Kidney epithelial cell (primary cell): ENCODE data around the gene CHRNE. TPM values are rescaled to one million over a fixed set of nuclear protein-coding genes. Genes with fewer than 3 reads are reported as not detected.
A peak's percentile ranks its signal among the peaks of the same experiment; 100 is the strongest.

ENCODE experiments used
- DNase-seq: peaks from one replicate; pipeline ENCODE4 v3.0.0-alpha.2; 2010; ENCODE audit warnings: low read depth
- H3K27me3 ChIP-seq: 2 replicates; pipeline ENCODE4 v1.6.0; 2011; ENCODE audit warnings: low read length; ENCODE audit not compliant: control insufficient read depth, insufficient read depth
- H3K36me3 ChIP-seq: 2 replicates; pipeline ENCODE4 v1.5.1; 2011; ENCODE audit warnings: low read length; ENCODE audit not compliant: control insufficient read depth, insufficient read depth
- H3K4me3 ChIP-seq: 2 replicates; pipeline ENCODE4 v1.5.1; 2011; ENCODE audit warnings: low read depth, mild to moderate bottlenecking, control low read depth, low read length
- CTCF ChIP-seq: IDR thresholded peaks from 2 replicates; pipeline ENCODE4 v1.5.1; 2011; ENCODE audit warnings: mild to moderate bottlenecking, moderate library complexity, low read length, control low read depth, inconsistent platforms; ENCODE audit not compliant: insufficient read depth, poor library complexity, severe bottlenecking
- total RNA-seq: library from RNA; depleted of rRNA; stranded (reverse); fragments of >200 nt; gene quantifications from 2 replicates; pipeline ENCODE4 v1.2.3, GENCODE V29; 2015

CHRNE gene
- total RNA-seq, 1 donor from 2014 or later = 2.0 TPM

GRCh38 chr17:4948931-4949320 lies 46.0 kb upstream of the CHRNE start:
- no peak for DNase-seq
- TF ChIP-seq CTCF = no peak
- Histone ChIP-seq H3K36me3 (peaks cover 1% of the 10 kb centered on the region), H3K27me3 (no peaks in the 10 kb centered on the region), H3K4me3 (peak overlapping the region; percentile 91)

- TF ChIP-seq CTCF = no peak
- Histone ChIP-seq H3K36me3 (peaks cover 1% of the 10 kb centered on the region), H3K27me3 (no peaks in the 10 kb centered on the region), H3K4me3 (peak within 1 kb of the TSS; percentile 91)
- DNase-seq = no peak
These were observed 45.5 kb upstream of the CHRNE start, which contains the start of gene PFN1 for GRCh38 chr17:4948166-4948930. Gene PFN1, minus strand, starts transcription at chr17:4948530. Its CDS starts 136 bp downstream, at chr17:4948394.

- no peaks in the 10 kb centered on the region for H3K27me3 ChIP-seq
- TF ChIP-seq CTCF = no peak
- H3K36me3 ChIP-seq = peaks cover 1% of the 10 kb centered on the region
- H3K4me3 ChIP-seq = peak overlapping the region; percentile 91
- no peak for DNase-seq
These were observed 44.7 kb upstream of the CHRNE start for GRCh38 chr17:4947411-4948165.

DNA sequence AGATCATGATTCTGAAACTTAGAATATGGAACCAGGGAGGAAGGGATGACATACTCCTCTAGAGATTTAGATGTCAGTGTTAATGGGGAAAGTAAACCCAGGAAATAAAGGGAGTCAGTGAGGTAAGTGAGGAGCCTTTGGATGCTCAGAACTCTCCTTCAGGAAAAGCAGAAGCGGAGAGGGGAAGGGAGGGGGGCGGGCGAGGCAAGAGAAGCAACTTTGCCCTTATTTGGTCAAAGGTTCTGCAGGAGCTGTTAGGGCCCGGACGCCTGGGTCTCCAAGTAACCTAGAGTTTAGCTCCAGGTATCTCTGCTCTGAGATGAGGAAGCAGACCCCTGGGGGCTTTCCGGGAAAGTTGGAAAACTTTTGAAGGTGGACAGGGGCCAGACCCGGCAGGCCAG lies 44.1 kb upstream of the CHRNE start:
- peak overlapping the region; percentile 91 for H3K4me3 ChIP-seq
- H3K36me3 ChIP-seq = peaks cover 1% of the 10 kb centered on the region
- no peak for DNase-seq
- TF ChIP-seq CTCF = no peak
- no peaks in the 10 kb centered on the region for H3K27me3 ChIP-seq

- DNase-seq = no peak
- H3K36me3 ChIP-seq = peaks cover 1% of the 10 kb centered on the region
- no peak for TF ChIP-seq CTCF
- H3K4me3 ChIP-seq = peak overlapping the region; percentile 91
- no peaks in the 10 kb centered on the region for H3K27me3 ChIP-seq
These were observed 43.5 kb upstream of the CHRNE start for GRCh38 chr17:4946312-4946976.
